ENCODE measurements around the gene SEMA6B. TPM values are rescaled to one million over a fixed set of nuclear protein-coding genes. Genes with fewer than 3 reads are reported as not detected.
"Not testable (repeated sequence)": the region's sequence is repeated elsewhere in the genome, so short reads cannot be mapped to it uniquely, and the experiment has no call there.

The SEMA6B gene
- total RNA-seq = 7.2 TPM
- long read RNA-seq, partial matches to known transcripts = 3 of 5 reads
- long read RNA-seq, other reads (novel, unspliced or antisense) = 2 of 5 reads

GRCh38 chr19:4559569-4559968 lies at the start of gene SEMA6B:
TSS of gene SEMA6B (minus strand) at chr19:4559684. CDS start at chr19:4558457, 1,227 bp downstream.
- DNase-seq (ENCODE audit: low spot score) = peak; percentile 90
- intact Hi-C loops (cut with DNase I) = loop anchor here (5.0 kb wide), 1 partner anchor 78 kb away; the partner anchor contains the start of gene TNFAIP8L1

GRCh38 chr19:4606921-4607678 lies 47.6 kb upstream of the SEMA6B start:
- DNase-seq (ENCODE audit: low spot score) = peak; percentile 80
- intact Hi-C loops (cut with DNase I) = no loop called here

GRCh38 chr19:4606181-4606580 lies 46.7 kb upstream of the SEMA6B start:
- DNase-seq (ENCODE audit: low spot score) = no peak
- intact Hi-C loops (cut with DNase I) = no loop called here

GRCh38 chr19:4604912-4605311 lies 45.4 kb upstream of the SEMA6B start:
- DNase-seq (ENCODE audit: low spot score) = no peak
- intact Hi-C loops (cut with DNase I) = no loop called here

- intact Hi-C loops (cut with DNase I) = no loop called here
- no peak for DNase-seq (ENCODE audit: low spot score)
These were observed 43.4 kb upstream of the SEMA6B start for GRCh38 chr19:4602915-4603314.

- intact Hi-C loops (cut with DNase I) = no loop called here
- no peak for DNase-seq (ENCODE audit: low spot score)
These were observed 42.8 kb upstream of the SEMA6B start for GRCh38 chr19:4602173-4602788.

- no peak for DNase-seq (ENCODE audit: low spot score)
- intact Hi-C loops (cut with DNase I) = no loop called here
These were observed 41.4 kb upstream of the SEMA6B start for GRCh38 chr19:4600893-4601292.

- no peak for DNase-seq (ENCODE audit: low spot score)
- intact Hi-C loops (cut with DNase I) = no loop called here
These were observed 40.6 kb upstream of the SEMA6B start for GRCh38 chr19:4600082-4600481.

- intact Hi-C loops (cut with DNase I) = no loop called here
- DNase-seq (ENCODE audit: low spot score) = no peak
These were observed 39.2 kb upstream of the SEMA6B start for GRCh38 chr19:4598712-4599111.

- no peak for DNase-seq (ENCODE audit: low spot score)
- intact Hi-C loops (cut with DNase I) = no loop called here
These were observed 38.6 kb upstream of the SEMA6B start for GRCh38 chr19:4597975-4598671.

- intact Hi-C loops (cut with DNase I) = no loop called here
- no peak for DNase-seq (ENCODE audit: low spot score)
These were observed 37.9 kb upstream of the SEMA6B start for GRCh38 chr19:4597278-4597974.

- intact Hi-C loops (cut with DNase I) = no loop called here
These were observed 36.8 kb upstream of the SEMA6B start for GRCh38 chr19:4596033-4596904.

GRCh38 chr19:4595158-4595557 lies 35.7 kb upstream of the SEMA6B start:
- intact Hi-C loops (cut with DNase I); DNase-seq (ENCODE audit: low spot score): not testable (repeated sequence)

More at GRCh38 chr19:4596033-4596904, 36.8 kb upstream of the SEMA6B start:
- no peak for DNase-seq (ENCODE audit: low spot score)

- DNase-seq (ENCODE audit: low spot score) = no peak
- intact Hi-C loops (cut with DNase I) = no loop called here
These were observed 34.7 kb upstream of the SEMA6B start for GRCh38 chr19:4594201-4594600.

- DNase-seq (ENCODE audit: low spot score) = no peak
- intact Hi-C loops (cut with DNase I) = no loop called here
These were observed 33.9 kb upstream of the SEMA6B start for GRCh38 chr19:4593409-4593851.

GRCh38 chr19:4592445-4592844 lies 33.0 kb upstream of the SEMA6B start:
- DNase-seq (ENCODE audit: low spot score) = no peak

GRCh38 chr19:4591320-4591719 lies 31.8 kb upstream of the SEMA6B start:
- intact Hi-C loops (cut with DNase I) = no loop called here
- DNase-seq (ENCODE audit: low spot score) = no peak

More at GRCh38 chr19:4592445-4592844, 33.0 kb upstream of the SEMA6B start:
- intact Hi-C loops (cut with DNase I) = no loop called here

- intact Hi-C loops (cut with DNase I) = no loop called here
- DNase-seq (ENCODE audit: low spot score) = no peak
These were observed 31.1 kb upstream of the SEMA6B start for GRCh38 chr19:4590559-4590958.
